Keratinocyte (primary cell): ENCODE measurements around the gene SPRED2. TPM values are rescaled to one million over a fixed set of nuclear protein-coding genes. Genes with fewer than 3 reads are reported as not detected.

Experiments
- DNase-seq: peaks from one replicate; pipeline ENCODE4 v3.0.0-alpha.2; 2011; ENCODE audit warnings: low read depth, missing footprints, low spot score
- FAIRE-seq: peaks from 2 replicates; lab custom pipeline; 2011; peaks lifted over from hg19 to GRCh38; lab: Jason Lieb, UNC
- H2AFZ ChIP-seq: 2 replicates; pipeline ENCODE4 v1.6.0; 2012; ENCODE audit warnings: low read length, control low read depth, inconsistent platforms; ENCODE audit not compliant: control insufficient read depth
- H3K27ac ChIP-seq: 2 replicates; pipeline ENCODE4 v1.5.1; 2011; ENCODE audit warnings: low read length; ENCODE audit not compliant: control insufficient read depth, insufficient read depth
- H3K27me3 ChIP-seq: 3 replicates; pipeline ENCODE4 v1.6.0; 2011; ENCODE audit warnings: low read length; ENCODE audit not compliant: control insufficient read depth, insufficient read depth; ENCODE audit errors: extremely low read depth
- H3K36me3 ChIP-seq, 2 experiments: 2 replicates in 1 of 2; 3 replicates in 1 of 2; pipeline ENCODE4 v1.5.1; 2011; ENCODE audit warnings: low read length in 2 of 2, mild to moderate bottlenecking in 1 of 2; ENCODE audit not compliant: control insufficient read depth in 2 of 2, insufficient read depth in 2 of 2; ENCODE audit errors: extremely low read depth in 1 of 2
- H3K4me1 ChIP-seq: 3 replicates; pipeline ENCODE4 v1.5.1; 2011; ENCODE audit warnings: low read length; ENCODE audit not compliant: control insufficient read depth, insufficient read depth; ENCODE audit errors: extremely low read depth
- H3K4me2 ChIP-seq: 3 replicates; pipeline ENCODE4 v1.6.0; 2011; ENCODE audit warnings: low read depth, low read length; ENCODE audit not compliant: control insufficient read depth, insufficient read depth; ENCODE audit errors: extremely low read depth
- H3K4me3 ChIP-seq, 3 experiments: fragments of 200-600 bp in 1 of 3; sonication (generic) in 1 of 3; 2 replicates in 2 of 3; 3 replicates in 1 of 3; pipeline ENCODE4 v1.5.1; 2011 to 2016; ENCODE audit warnings: low read length in 3 of 3, mild to moderate bottlenecking in 3 of 3, control low read depth in 2 of 3, inconsistent platforms in 1 of 3, low read depth in 1 of 3, mixed read lengths in 1 of 3, mixed run types in 1 of 3, moderate library complexity in 1 of 3; ENCODE audit not compliant: control insufficient read depth in 2 of 3, insufficient read depth in 2 of 3; ENCODE audit errors: extremely low read depth in 1 of 3
- H3K79me2 ChIP-seq: 2 replicates; pipeline ENCODE4 v1.6.0; 2012; ENCODE audit warnings: low read length; ENCODE audit not compliant: control insufficient read depth, insufficient read depth
- H3K9ac ChIP-seq: 3 replicates; pipeline ENCODE4 v1.6.0; 2011; ENCODE audit warnings: low read length; ENCODE audit not compliant: control insufficient read depth, insufficient read depth; ENCODE audit errors: extremely low read depth
- H3K9me1 ChIP-seq: 3 replicates; pipeline ENCODE4 v1.6.0; 2011; ENCODE audit warnings: low read length; ENCODE audit not compliant: control insufficient read depth, insufficient read depth; ENCODE audit errors: extremely low read depth
- H3K9me3 ChIP-seq: 2 replicates; pipeline ENCODE4 v1.5.1; 2012; ENCODE audit warnings: low read depth, low read length; ENCODE audit not compliant: control insufficient read depth
- H4K20me1 ChIP-seq: 3 replicates; pipeline ENCODE4 v1.6.0; 2011; ENCODE audit warnings: low read length; ENCODE audit not compliant: control insufficient read depth, insufficient read depth; ENCODE audit errors: extremely low read depth
- EZH2 ChIP-seq: IDR thresholded peaks from one replicate; pipeline ENCODE4 v1.6.1; 2012; ENCODE audit warnings: inconsistent platforms, mild to moderate bottlenecking, low read length, moderate library complexity
- dilution Hi-C: fragments of 300-500 bp; cut with MboI; formaldehyde crosslinking; loops from one replicate; pipeline ENCODE4 v1.7.0; 2020; ENCODE audit warnings: low sequenced_read_pairs; ENCODE audit not compliant: extremely low pct_ligation_motif_present
- polyA plus RNA-seq, 5 experiments: library from polyadenylated mRNA; depleted of rRNA in 3 of 5; stranded (reverse) in 3 of 5; stranded (forward) in 1 of 5; unstranded in 1 of 5; fragments of >200 nt; gene quantifications; 1 replicate in 1 of 5; 2 replicates in 3 of 5; 3 replicates in 1 of 5; pipeline versions ENCODE4 v1.2.1 to v1.2.3, GENCODE V29; 2011 to 2012; ENCODE audit warnings: missing spikeins in 2 of 5, low read depth in 1 of 5, low replicate concordance in 1 of 5
- TF ChIP-seq, protein P1 (sequence below), 3 experiments: IDR thresholded peaks in 1 of 3; conservative IDR thresholded peaks in 1 of 3; optimal IDR thresholded peaks in 1 of 3; 2 replicates in 2 of 3; 3 replicates in 1 of 3; pipeline versions ENCODE3 to v1.5.1; 2011; ENCODE audit warnings: low read length in 3 of 3, mild to moderate bottlenecking in 3 of 3, moderate library complexity in 2 of 3, control low read depth in 1 of 3, inconsistent platforms in 1 of 3; ENCODE audit not compliant: insufficient read depth in 2 of 3; ENCODE audit errors: extremely low read depth in 1 of 3

The SPRED2 gene
- polyA plus RNA-seq, 1 donor (not counting 4 experiments of a cell fraction or from before 2014, with no cell fraction given) = 26.8 TPM

DNA sequence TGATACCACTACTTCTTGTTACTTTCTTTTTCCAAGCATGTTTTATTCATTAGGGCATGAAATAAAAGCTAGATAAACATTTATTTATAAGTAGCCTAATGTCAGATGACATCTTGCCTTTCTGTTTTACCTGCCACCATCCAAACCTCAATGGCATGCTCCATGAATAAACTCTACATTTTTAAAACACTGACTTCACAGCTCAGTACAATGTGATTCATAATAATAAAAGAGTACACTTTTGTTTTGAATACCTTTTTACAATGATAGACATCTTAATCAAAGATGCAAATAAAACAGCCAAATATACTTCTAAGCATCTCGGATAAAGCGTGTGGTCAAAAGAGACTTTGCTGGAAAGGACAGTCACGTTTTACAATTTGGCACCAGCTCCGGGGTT lies 88.2 kb downstream of the SPRED2 start:
- DNase-seq (no peak), FAIRE-seq (no peak)
- Histone ChIP-seq H3K36me3 (peaks cover 0 to 7% of the 10 kb centered on the region in 2 experiments), H3K9me3 (no peaks in the 10 kb centered on the region), H3K27me3 (no peaks in the 10 kb centered on the region), H3K79me2 (peaks cover 47% of the 10 kb centered on the region), H3K4me1 (no peaks in the 10 kb centered on the region), H3K4me3 (no peak overlapping the region), H2AFZ (no peak overlapping the region), H3K4me2 (no peak overlapping the region), H4K20me1 (peaks cover 6% of the 10 kb centered on the region), H3K9ac (no peak overlapping the region), H3K27ac (no peak overlapping the region), H3K9me1 (peaks cover 2% of the 10 kb centered on the region)
- TF ChIP-seq, protein P1, sequence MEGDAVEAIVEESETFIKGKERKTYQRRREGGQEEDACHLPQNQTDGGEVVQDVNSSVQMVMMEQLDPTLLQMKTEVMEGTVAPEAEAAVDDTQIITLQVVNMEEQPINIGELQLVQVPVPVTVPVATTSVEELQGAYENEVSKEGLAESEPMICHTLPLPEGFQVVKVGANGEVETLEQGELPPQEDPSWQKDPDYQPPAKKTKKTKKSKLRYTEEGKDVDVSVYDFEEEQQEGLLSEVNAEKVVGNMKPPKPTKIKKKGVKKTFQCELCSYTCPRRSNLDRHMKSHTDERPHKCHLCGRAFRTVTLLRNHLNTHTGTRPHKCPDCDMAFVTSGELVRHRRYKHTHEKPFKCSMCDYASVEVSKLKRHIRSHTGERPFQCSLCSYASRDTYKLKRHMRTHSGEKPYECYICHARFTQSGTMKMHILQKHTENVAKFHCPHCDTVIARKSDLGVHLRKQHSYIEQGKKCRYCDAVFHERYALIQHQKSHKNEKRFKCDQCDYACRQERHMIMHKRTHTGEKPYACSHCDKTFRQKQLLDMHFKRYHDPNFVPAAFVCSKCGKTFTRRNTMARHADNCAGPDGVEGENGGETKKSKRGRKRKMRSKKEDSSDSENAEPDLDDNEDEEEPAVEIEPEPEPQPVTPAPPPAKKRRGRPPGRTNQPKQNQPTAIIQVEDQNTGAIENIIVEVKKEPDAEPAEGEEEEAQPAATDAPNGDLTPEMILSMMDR (optimal IDR thresholded peaks at IDR 0.05 in 1 of 3, IDR thresholded peaks at IDR 0.05 in 1 of 3, conservative IDR thresholded peaks at IDR 0.05 in 1 of 3; ENCODE audit: extremely low read depth in 1 of 3, insufficient read depth in 2 of 3, low read length in 3 of 3) = no peak
- TF ChIP-seq EZH2 = no peak
- dilution Hi-C loops = no loop called here

- H3K4me2 ChIP-seq = no peak overlapping the region
- TF ChIP-seq, protein P1 (optimal IDR thresholded peaks at IDR 0.05 in 1 of 3, IDR thresholded peaks at IDR 0.05 in 1 of 3, conservative IDR thresholded peaks at IDR 0.05 in 1 of 3; ENCODE audit: extremely low read depth in 1 of 3, insufficient read depth in 2 of 3, low read length in 3 of 3) = no peak
- no peak for TF ChIP-seq EZH2
- H3K4me1 ChIP-seq = no peaks in the 10 kb centered on the region
- FAIRE-seq (no peak), DNase-seq (no peak)
- H3K9me3 ChIP-seq = no peaks in the 10 kb centered on the region
- no peak overlapping the region for H3K4me3 ChIP-seq
- dilution Hi-C loops = no loop called here
- no peaks in the 10 kb centered on the region for H3K27me3 ChIP-seq
- H3K9me1 ChIP-seq = peaks cover 2% of the 10 kb centered on the region
- H3K79me2 ChIP-seq = peaks cover 39% of the 10 kb centered on the region
- no peak overlapping the region for H3K9ac ChIP-seq
- peaks cover 0 to 7% of the 10 kb centered on the region in 2 experiments for H3K36me3 ChIP-seq
- H2AFZ ChIP-seq = no peak overlapping the region
- no peak overlapping the region for H3K27ac ChIP-seq
- peaks cover 6% of the 10 kb centered on the region for H4K20me1 ChIP-seq
Measured at GRCh38 chr2:65343386-65343785, 89.0 kb downstream of the SPRED2 start.
